Tibial nerve (tissue), 3 donors: ENCODE results near the gene RFPL2.
"Not testable (repeated sequence)": the region's sequence is repeated elsewhere in the genome, so short reads cannot be mapped to it uniquely, and the experiment has no call there.

Experiments
- CTCF ChIP-seq, 5 experiments: fragments of 200-600 bp in 3 of 5; fragments of 450-650 bp in 2 of 5; sonication (generic) in 3 of 5; IDR thresholded peaks; one replicate each; pipeline ENCODE4 v1.5.1; 2016 to 2019; ENCODE audit warnings: antibody characterized with exemption in 5 of 5, mild to moderate bottlenecking in 3 of 5, moderate library complexity in 2 of 5
- POLR2A ChIP-seq, 2 donors: fragments of 450-650 bp; IDR thresholded peaks; one replicate each; pipeline ENCODE4 v1.6.1; 2017; ENCODE audit warnings: antibody characterized with exemption in 2 of 2, mild to moderate bottlenecking in 2 of 2, moderate library complexity in 2 of 2

- TF ChIP-seq CTCF, POLR2A (IDR thresholded peaks at IDR 0.05): not testable (repeated sequence)
Measured at GRCh38 chr22:32157632-32158031, 47.2 kb downstream of the RFPL2 start.
